OCI-LY7 (cell line): ENCODE data around the gene LILRA2. TPM values are rescaled to one million over a fixed set of nuclear protein-coding genes. Genes with fewer than 3 reads are reported as not detected.
"Not testable (repeated sequence)": the region's sequence is repeated elsewhere in the genome, so short reads cannot be mapped to it uniquely, and the experiment has no call there.

Source experiments
- BruUV-seq: library from RNA; stranded (reverse); fragments of 400-500 nt; replicated peaks from 2 replicates; lab custom pipeline; 2021; lab: Mats Ljungman, UMichigan
- CTCF ChIA-PET: fragments of 300-600 bp; sonication (Branson Sonifier 250); formaldehyde crosslinking; loops from one replicate; lab custom pipeline; 2022; ENCODE audit warnings: antibody characterized with exemption; ENCODE audit not compliant: unreplicated experiment; lab: Charles Lee
- POLR2A ChIA-PET: fragments of 300-600 bp; sonication (Branson Sonifier 250); formaldehyde crosslinking; loops from one replicate; lab custom pipeline; 2022; ENCODE audit warnings: antibody characterized with exemption; lab: Charles Lee
- DNase-seq: peaks from one replicate; pipeline ENCODE4 v3.0.0-alpha.2; 2015; ENCODE audit warnings: low spot score
- H2AFZ ChIP-seq: fragments of 200-600 bp; sonication (generic), shearing (Covaris generic); 2 replicates; pipeline ENCODE4 v1.6.1; 2014; ENCODE audit warnings: mild to moderate bottlenecking, antibody characterized with exemption, low read length, moderate library complexity
- H3K27ac ChIP-seq: fragments of 200-600 bp; sonication (generic); 2 replicates; pipeline ENCODE4 v1.5.1; 2014; ENCODE audit warnings: mixed run types, low read depth, mild to moderate bottlenecking, moderate library complexity, low read length, inconsistent platforms; ENCODE audit not compliant: poor library complexity, severe bottlenecking
- H3K36me3 ChIP-seq: fragments of 200-600 bp; sonication (generic); 2 replicates; pipeline ENCODE4 v1.6.1; 2014; ENCODE audit warnings: mild to moderate bottlenecking, antibody characterized with exemption, low read length, moderate library complexity, mixed read lengths; ENCODE audit not compliant: insufficient read depth
- H3K4me1 ChIP-seq: fragments of 200-600 bp; sonication (generic); 2 replicates; pipeline ENCODE4 v1.5.1; 2014; ENCODE audit warnings: mild to moderate bottlenecking, low read length; ENCODE audit not compliant: insufficient read depth, poor library complexity, severe bottlenecking
- H3K4me2 ChIP-seq: fragments of 200-600 bp; sonication (generic); 2 replicates; pipeline ENCODE4 v1.6.1; 2014; ENCODE audit warnings: mild to moderate bottlenecking, low read length
- H3K4me3 ChIP-seq: fragments of 200-600 bp; sonication (generic); 2 replicates; pipeline ENCODE4 v1.5.1; 2014; ENCODE audit warnings: mild to moderate bottlenecking, low read depth, low read length; ENCODE audit not compliant: poor library complexity, severe bottlenecking
- H3K79me2 ChIP-seq: fragments of 200-600 bp; sonication (generic); 2 replicates; pipeline ENCODE4 v1.6.1; 2016; ENCODE audit warnings: low read depth, mild to moderate bottlenecking, low read length, moderate library complexity, mixed read lengths; ENCODE audit not compliant: insufficient read depth
- H3K9me2 ChIP-seq: fragments of 200-600 bp; sonication (generic); 2 replicates; pipeline ENCODE4 v1.6.1; 2016; ENCODE audit warnings: mild to moderate bottlenecking, low read length, mixed read lengths; ENCODE audit not compliant: insufficient read depth
- H3K9me3 ChIP-seq: fragments of 200-600 bp; sonication (generic); 2 replicates; pipeline ENCODE4 v1.6.1; 2014; ENCODE audit warnings: mild to moderate bottlenecking, mixed run types, low read length, mixed read lengths
- H4K20me1 ChIP-seq: fragments of 200-600 bp; sonication (generic); 2 replicates; pipeline ENCODE4 v1.6.1; 2014; ENCODE audit warnings: mild to moderate bottlenecking, antibody characterized with exemption, low read length, moderate library complexity, mixed read lengths; ENCODE audit not compliant: insufficient read depth
- EZH2phosphoT487 ChIP-seq: fragments of 200-600 bp; sonication (generic); IDR thresholded peaks from 2 replicates; pipeline ENCODE4 v1.6.1; 2018; ENCODE audit warnings: low read depth, borderline replicate concordance, mild to moderate bottlenecking, mixed run types, antibody characterized with exemption, low read length, moderate library complexity, mixed read lengths
- intact Hi-C: fragments of 100-400 bp; cut with micrococcal nuclease; formaldehyde crosslinking; loops from one replicate; pipeline ENCODE4 v1.10.0; 2022; ENCODE audit not compliant: unreplicated experiment
- total RNA-seq, 2 experiments: library from RNA; depleted of rRNA in 1 of 2; stranded (reverse); fragments of >200 nt in 1 of 2; shearing (Covaris generic) in 1 of 2; gene quantifications; 2 replicates each; pipeline ENCODE4 v1.2.3, GENCODE V29; 2014 to 2022
- TF ChIP-seq, protein P1 (sequence below): fragments of 200-600 bp; sonication (generic); conservative IDR thresholded peaks from 2 replicates; pipeline ENCODE4 v1.5.1; 2014; ENCODE audit warnings: mild to moderate bottlenecking, antibody characterized with exemption, low read length, moderate library complexity, mixed read lengths

The LILRA2 gene
- total RNA-seq, 2 experiments from 2014 or later = 0.38 to 5.5 TPM

GRCh38 chr19:54616821-54617560 is 43.4 kb downstream of the LILRA2 start:
- Histone ChIP-seq H3K4me3 (no peak overlapping the region), H3K9me2 (no peaks in the 10 kb centered on the region), H3K4me2 (no peak overlapping the region), H3K9me3 (0 out of 2 replicates have a peak, but pooled peaks cover 4% of the 10 kb centered on the region), H3K36me3 (no peaks in the 10 kb centered on the region), H4K20me1 (no peaks in the 10 kb centered on the region), H3K79me2 (no peaks in the 10 kb centered on the region), H3K27ac (no peak overlapping the region), H3K4me1 (no peaks in the 10 kb centered on the region), H2AFZ (no peak overlapping the region)
- no TSS peak for BruUV-seq
- ChIA-PET CTCF (no interaction called here), POLR2A (no interaction called here)
- no peak for TF ChIP-seq EZH2phosphoT487
- TF ChIP-seq, protein P1, sequence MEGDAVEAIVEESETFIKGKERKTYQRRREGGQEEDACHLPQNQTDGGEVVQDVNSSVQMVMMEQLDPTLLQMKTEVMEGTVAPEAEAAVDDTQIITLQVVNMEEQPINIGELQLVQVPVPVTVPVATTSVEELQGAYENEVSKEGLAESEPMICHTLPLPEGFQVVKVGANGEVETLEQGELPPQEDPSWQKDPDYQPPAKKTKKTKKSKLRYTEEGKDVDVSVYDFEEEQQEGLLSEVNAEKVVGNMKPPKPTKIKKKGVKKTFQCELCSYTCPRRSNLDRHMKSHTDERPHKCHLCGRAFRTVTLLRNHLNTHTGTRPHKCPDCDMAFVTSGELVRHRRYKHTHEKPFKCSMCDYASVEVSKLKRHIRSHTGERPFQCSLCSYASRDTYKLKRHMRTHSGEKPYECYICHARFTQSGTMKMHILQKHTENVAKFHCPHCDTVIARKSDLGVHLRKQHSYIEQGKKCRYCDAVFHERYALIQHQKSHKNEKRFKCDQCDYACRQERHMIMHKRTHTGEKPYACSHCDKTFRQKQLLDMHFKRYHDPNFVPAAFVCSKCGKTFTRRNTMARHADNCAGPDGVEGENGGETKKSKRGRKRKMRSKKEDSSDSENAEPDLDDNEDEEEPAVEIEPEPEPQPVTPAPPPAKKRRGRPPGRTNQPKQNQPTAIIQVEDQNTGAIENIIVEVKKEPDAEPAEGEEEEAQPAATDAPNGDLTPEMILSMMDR = no peak
- intact Hi-C loops = no loop called here
- DNase-seq = no peak

DNA sequence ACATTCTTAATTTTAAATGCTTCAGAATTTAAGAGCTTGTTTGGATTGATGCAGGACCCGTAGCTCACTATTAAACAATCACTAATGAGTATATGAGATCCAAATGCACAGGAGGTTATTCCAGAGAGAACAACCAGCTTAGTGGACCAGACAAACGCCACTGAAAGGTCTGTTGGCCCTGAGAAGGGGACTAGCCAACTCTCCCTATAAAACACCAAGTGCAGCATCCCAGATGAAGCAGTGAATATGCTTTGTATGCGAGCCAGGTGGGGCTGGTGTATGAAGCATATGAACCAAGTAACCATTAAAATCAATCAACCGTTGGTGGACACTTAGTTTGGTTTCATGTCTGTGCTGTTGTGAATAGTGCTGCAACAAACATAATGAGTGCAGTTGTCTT is 46.9 kb downstream of the LILRA2 start:
- no peak overlapping the region for H3K4me2 ChIP-seq
- BruUV-seq = no TSS peak
- no peaks in the 10 kb centered on the region for H3K79me2 ChIP-seq
- no peaks in the 10 kb centered on the region for H4K20me1 ChIP-seq
- no peak overlapping the region for H2AFZ ChIP-seq
- intact Hi-C loops = no loop called here
- ChIA-PET POLR2A (no interaction called here), CTCF (no interaction called here)
- H3K9me2 ChIP-seq = no peaks in the 10 kb centered on the region
- TF ChIP-seq, protein P1 = no peak
- no peak for TF ChIP-seq EZH2phosphoT487
- DNase-seq = no peak
- no peaks in the 10 kb centered on the region for H3K9me3 ChIP-seq
- H3K27ac ChIP-seq = no peak overlapping the region
- no peaks in the 10 kb centered on the region for H3K4me1 ChIP-seq
- H3K36me3 ChIP-seq = no peaks in the 10 kb centered on the region
- no peak overlapping the region for H3K4me3 ChIP-seq

DNA sequence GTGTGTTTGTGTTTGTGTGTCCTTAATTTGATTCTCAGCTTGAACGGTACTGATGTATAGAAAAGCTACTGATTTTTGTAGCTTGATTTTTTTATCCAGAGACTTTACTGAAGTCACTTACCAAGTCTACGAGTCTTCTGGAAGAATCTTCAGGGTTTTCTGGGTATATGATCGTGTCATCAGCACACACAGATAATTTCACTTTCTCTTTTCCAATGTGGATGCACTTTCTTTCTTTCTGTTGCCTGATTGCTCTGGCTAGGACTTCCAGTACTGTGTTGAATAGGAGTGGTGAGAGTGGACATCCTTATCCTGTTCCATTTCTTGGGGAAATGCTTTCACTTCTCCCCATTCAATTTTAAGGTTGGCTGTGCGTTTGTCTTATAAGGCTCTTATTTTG is 48.8 kb downstream of the LILRA2 start:
- TF ChIP-seq, protein P1 = no peak
- TF ChIP-seq EZH2phosphoT487 = no peak
- no peaks in the 10 kb centered on the region for H3K9me3 ChIP-seq
- H3K4me3 ChIP-seq = no peak overlapping the region
- H3K27ac ChIP-seq = no peak overlapping the region
- H3K4me2 ChIP-seq = no peak overlapping the region
- DNase-seq = no peak
- no peaks in the 10 kb centered on the region for H4K20me1 ChIP-seq
- ChIA-PET POLR2A (no interaction called here), CTCF (interaction anchor here (0.5 kb wide), 1 partner anchor 45 kb away, joined by 3 read pairs; no protein-coding TSS in a partner anchor)
- no peaks in the 10 kb centered on the region for H3K9me2 ChIP-seq
- intact Hi-C loops = no loop called here
- BruUV-seq = no TSS peak
- no peaks in the 10 kb centered on the region for H3K4me1 ChIP-seq
- no peaks in the 10 kb centered on the region for H3K79me2 ChIP-seq
- H2AFZ ChIP-seq = no peak overlapping the region
- no peaks in the 10 kb centered on the region for H3K36me3 ChIP-seq

DNA sequence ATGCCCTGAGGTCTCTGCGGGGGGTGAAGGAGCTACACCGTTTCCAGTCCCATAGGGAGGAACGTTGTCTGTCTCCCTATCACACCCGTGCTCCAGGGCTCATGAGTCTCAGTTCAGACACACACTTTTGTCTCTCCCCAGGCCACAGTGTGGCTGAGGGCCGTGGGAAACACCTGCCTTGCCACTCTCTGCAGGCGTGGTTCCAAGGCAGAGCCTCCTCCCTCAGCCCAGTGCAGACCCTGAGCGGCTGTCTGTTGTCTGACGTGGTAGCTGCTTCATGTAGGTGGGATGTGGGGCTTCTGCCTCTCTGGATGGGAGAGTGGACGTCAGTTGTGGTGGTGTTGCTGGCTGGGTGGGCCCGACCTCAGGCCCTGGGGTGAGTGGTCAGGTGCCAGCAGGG is 50.6 kb downstream of the LILRA2 start:
- H3K9me3 ChIP-seq, CTCF ChIA-PET, H3K4me3 ChIP-seq, H3K9me2 ChIP-seq, intact Hi-C loops, H3K27ac ChIP-seq, H2AFZ ChIP-seq, H4K20me1 ChIP-seq, H3K79me2 ChIP-seq, H3K4me2 ChIP-seq, POLR2A ChIA-PET, H3K36me3 ChIP-seq, BruUV-seq, H3K4me1 ChIP-seq, DNase-seq: not testable (repeated sequence)
